Skeletal muscle satellite cell (primary cell): ENCODE data around the gene ACVR1.

Source experiments
- H3K27me3 ChIP-seq: 2 replicates; pipeline ENCODE4 v1.7.0; 2013; ENCODE audit warnings: low read length; ENCODE audit not compliant: control insufficient read depth, insufficient read depth
- H3K36me3 ChIP-seq: 2 replicates; pipeline ENCODE4 v1.7.0; 2013; ENCODE audit warnings: mild to moderate bottlenecking, control low read depth, low read length; ENCODE audit not compliant: insufficient read depth
- H3K4me1 ChIP-seq: 2 replicates; pipeline ENCODE4 v1.7.0; 2013; ENCODE audit warnings: low read length; ENCODE audit not compliant: control insufficient read depth, insufficient read depth
- H3K4me2 ChIP-seq: 2 replicates; pipeline ENCODE4 v1.7.0; 2013; ENCODE audit warnings: mild to moderate bottlenecking, low read length
- H3K4me3 ChIP-seq: 2 replicates; pipeline ENCODE4 v1.7.0; 2013; ENCODE audit warnings: low read length
- H3K9ac ChIP-seq: 2 replicates; pipeline ENCODE4 v1.7.0; 2013; ENCODE audit warnings: mild to moderate bottlenecking, low read depth, low read length, moderate library complexity
- H3K9me3 ChIP-seq: replicated peaks from 2 replicates; pipeline ENCODE4 v1.7.0; 2013; ENCODE audit warnings: mild to moderate bottlenecking, control low read depth, low read length

Gene ACVR1

GRCh38 chr2:157747695-157748370 lies 128.3 kb downstream of the ACVR1 start:
- H3K4me2 ChIP-seq: peak overlapping the region; percentile 14
- no peak overlapping the region for H3K9ac ChIP-seq
- H3K4me3 ChIP-seq: no peak overlapping the region
- peaks cover 34% of the 10 kb centered on the region for H3K4me1 ChIP-seq
- no peaks in the 10 kb centered on the region for H3K27me3 ChIP-seq
- no peaks in the 10 kb centered on the region for H3K9me3 ChIP-seq
- H3K36me3 ChIP-seq: peaks cover 18% of the 10 kb centered on the region

- Histone ChIP-seq H3K9me3 (no peaks in the 10 kb centered on the region), H3K36me3 (peaks cover 19% of the 10 kb centered on the region), H3K9ac (no peak overlapping the region), H3K27me3 (no peaks in the 10 kb centered on the region), H3K4me3 (no peak overlapping the region), H3K4me1 (peaks cover 34% of the 10 kb centered on the region), H3K4me2 (no peak overlapping the region)
Observed at GRCh38 chr2:157747280-157747679, 128.8 kb downstream of the ACVR1 start.

- Histone ChIP-seq H3K9me3 (no peaks in the 10 kb centered on the region), H3K27me3 (no peaks in the 10 kb centered on the region), H3K9ac (no peak overlapping the region), H3K36me3 (peaks cover 26% of the 10 kb centered on the region), H3K4me3 (no peak overlapping the region), H3K4me2 (no peak overlapping the region), H3K4me1 (peaks cover 34% of the 10 kb centered on the region)
Observed at GRCh38 chr2:157746234-157746950, 129.7 kb downstream of the ACVR1 start.

- Histone ChIP-seq H3K4me3 (no peak overlapping the region), H3K36me3 (peaks cover 13% of the 10 kb centered on the region), H3K4me1 (peaks cover 34% of the 10 kb centered on the region), H3K27me3 (no peaks in the 10 kb centered on the region), H3K4me2 (no peak overlapping the region), H3K9me3 (no peaks in the 10 kb centered on the region), H3K9ac (no peak overlapping the region)
Observed at GRCh38 chr2:157744571-157745076, 131.5 kb downstream of the ACVR1 start.

GRCh38 chr2:157743051-157743450 lies 133.1 kb downstream of the ACVR1 start:
- no peaks in the 10 kb centered on the region for H3K9me3 ChIP-seq
- H3K9ac ChIP-seq: no peak overlapping the region
- peaks cover 23% of the 10 kb centered on the region for H3K4me1 ChIP-seq
- H3K27me3 ChIP-seq: no peaks in the 10 kb centered on the region
- H3K4me3 ChIP-seq: no peak overlapping the region
- H3K36me3 ChIP-seq: peaks cover 17% of the 10 kb centered on the region
- H3K4me2 ChIP-seq: no peak overlapping the region

GRCh38 chr2:157741819-157742484 lies 134.2 kb downstream of the ACVR1 start:
- Histone ChIP-seq H3K36me3 (peaks cover 28% of the 10 kb centered on the region), H3K4me3 (no peak overlapping the region), H3K9ac (no peak overlapping the region), H3K4me1 (peaks cover 12% of the 10 kb centered on the region), H3K4me2 (no peak overlapping the region), H3K9me3 (no peaks in the 10 kb centered on the region), H3K27me3 (no peaks in the 10 kb centered on the region)

GRCh38 chr2:157737656-157738055 lies 138.5 kb downstream of the ACVR1 start:
- no peaks in the 10 kb centered on the region for H3K4me1 ChIP-seq
- H3K36me3 ChIP-seq: peaks cover 65% of the 10 kb centered on the region
- no peak overlapping the region for H3K4me2 ChIP-seq
- H3K4me3 ChIP-seq: no peak overlapping the region
- H3K27me3 ChIP-seq: no peaks in the 10 kb centered on the region
- H3K9ac ChIP-seq: no peak overlapping the region
- no peaks in the 10 kb centered on the region for H3K9me3 ChIP-seq

- Histone ChIP-seq H3K4me3 (no peak overlapping the region), H3K9ac (no peak overlapping the region), H3K36me3 (peaks cover 58% of the 10 kb centered on the region), H3K27me3 (no peaks in the 10 kb centered on the region), H3K9me3 (no peaks in the 10 kb centered on the region), H3K4me2 (no peak overlapping the region), H3K4me1 (no peaks in the 10 kb centered on the region)
Observed at GRCh38 chr2:157735532-157735931, 140.6 kb downstream of the ACVR1 start.

- no peaks in the 10 kb centered on the region for H3K9me3 ChIP-seq
- H3K4me3 ChIP-seq: no peak overlapping the region
- no peak overlapping the region for H3K9ac ChIP-seq
- no peaks in the 10 kb centered on the region for H3K4me1 ChIP-seq
- no peaks in the 10 kb centered on the region for H3K27me3 ChIP-seq
- H3K4me2 ChIP-seq: no peak overlapping the region
- H3K36me3 ChIP-seq: peaks cover 51% of the 10 kb centered on the region
Observed at GRCh38 chr2:157733263-157733662, 142.9 kb downstream of the ACVR1 start.

GRCh38 chr2:157732596-157732995 lies 143.5 kb downstream of the ACVR1 start:
- Histone ChIP-seq H3K4me3 (no peak overlapping the region), H3K36me3 (peaks cover 45% of the 10 kb centered on the region), H3K4me1 (peaks cover 3% of the 10 kb centered on the region), H3K9me3 (no peaks in the 10 kb centered on the region), H3K9ac (no peak overlapping the region), H3K4me2 (no peak overlapping the region), H3K27me3 (no peaks in the 10 kb centered on the region)

DNA sequence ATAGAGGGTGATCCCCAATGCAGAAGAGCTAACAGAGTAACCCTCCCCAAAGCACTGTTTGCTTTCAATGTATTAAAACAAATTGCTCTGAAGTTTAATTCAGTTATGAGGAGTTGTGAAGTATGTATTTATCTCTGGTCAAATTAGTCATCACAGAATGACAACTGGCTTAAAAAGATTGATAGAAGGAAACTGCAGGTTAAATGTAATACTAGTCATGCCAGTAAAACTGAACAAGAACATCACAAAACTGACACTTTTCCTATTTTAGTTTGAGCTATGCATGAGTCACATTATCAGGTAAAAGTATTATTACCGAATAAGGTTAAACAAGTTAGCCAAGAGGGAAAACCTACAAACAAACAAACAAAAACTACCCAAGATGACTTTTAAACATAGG lies 148.4 kb downstream of the ACVR1 start:
- Histone ChIP-seq H3K4me1 (peaks cover 23% of the 10 kb centered on the region), H3K36me3 (peaks cover 10% of the 10 kb centered on the region), H3K9ac (no peak overlapping the region), H3K4me2 (no peak overlapping the region), H3K9me3 (peaks cover 2% of the 10 kb centered on the region), H3K27me3 (no peaks in the 10 kb centered on the region), H3K4me3 (no peak overlapping the region)
